SK-N-SH (cell line): Measurements from ENCODE around the gene CLEC20A. TPM values are rescaled to one million over a fixed set of nuclear protein-coding genes. Genes with fewer than 3 reads are reported as not detected.
A peak's percentile ranks its signal among the peaks of the same experiment; 100 is the strongest.

Source experiments
- CTCF ChIA-PET: fragments of 300-600, 350-600 bp; formaldehyde crosslinking; extraction: SDS; loops from one replicate; lab custom pipeline; 2021; lab: Yijun Ruan, JAX
- POLR2A ChIA-PET: fragments of 350-600 bp; sonication (Branson Sonifier 250); formaldehyde crosslinking; extraction: SDS; loops from one replicate; lab custom pipeline; 2020; ENCODE audit warnings: antibody characterized with exemption, inconsistent platforms; lab: Yijun Ruan, JAX
- DNase-seq: peaks from one replicate; pipeline ENCODE4 v3.0.0; 2012
- H2AFZ ChIP-seq: fragments of 200-600 bp; sonication (generic); 2 replicates; pipeline ENCODE4 v1.8.1; 2016; ENCODE audit warnings: antibody characterized with exemption, mild to moderate bottlenecking, low read depth
- H3F3A ChIP-seq: fragments of 200-600 bp; sonication (generic); replicated peaks from 2 replicates; pipeline ENCODE3; 2016; ENCODE audit warnings: antibody characterized with exemption, mild to moderate bottlenecking; ENCODE audit not compliant: insufficient read depth
- H3K27ac ChIP-seq, 2 experiments: fragments of 200-500 bp in 1 of 2; fragments of 200-600 bp in 1 of 2; sonication (Bioruptor generic) in 1 of 2; sonication (generic), shearing (Covaris generic) in 1 of 2; 2 replicates each; pipeline versions ENCODE4 v1.5.1 to v1.6.1; 2014 to 2016; ENCODE audit warnings: low read depth in 2 of 2, inconsistent platforms in 1 of 2, low read length in 1 of 2, mild to moderate bottlenecking in 1 of 2, mixed read lengths in 1 of 2
- H3K27me3 ChIP-seq: fragments of 200-600 bp; sonication (generic), shearing (Covaris generic); 2 replicates; pipeline ENCODE4 v1.6.1; 2016; ENCODE audit warnings: mixed run types; ENCODE audit not compliant: insufficient read depth
- H3K36me3 ChIP-seq, 2 experiments: fragments of 200-500 bp in 1 of 2; fragments of 200-600 bp in 1 of 2; sonication (Bioruptor generic) in 1 of 2; sonication (generic) in 1 of 2; replicated peaks in 1 of 2; 2 replicates each; pipeline versions ENCODE3 to v1.5.1; 2014 to 2016; ENCODE audit warnings: low read length in 1 of 2, mild to moderate bottlenecking in 1 of 2; ENCODE audit not compliant: insufficient read depth in 2 of 2, control insufficient read depth in 1 of 2
- H3K4me1 ChIP-seq, 2 experiments: fragments of 200-500 bp in 1 of 2; fragments of 200-600 bp in 1 of 2; sonication (Bioruptor generic) in 1 of 2; sonication (generic), shearing (Covaris generic) in 1 of 2; 2 replicates each; pipeline versions ENCODE4 v1.5.1 to v1.6.1; 2014 to 2016; ENCODE audit warnings: low read depth in 1 of 2, low read length in 1 of 2, mixed run types in 1 of 2; ENCODE audit not compliant: insufficient read depth in 2 of 2, control insufficient read depth in 1 of 2
- H3K4me2 ChIP-seq: fragments of 200-600 bp; sonication (generic), shearing (Covaris generic); 2 replicates; pipeline ENCODE4 v1.6.1; 2017; ENCODE audit warnings: mixed run types
- H3K4me3 ChIP-seq, 2 experiments: fragments of 200-500 bp in 1 of 2; fragments of 200-600 bp in 1 of 2; sonication (Bioruptor generic) in 1 of 2; sonication (generic), shearing (Covaris generic) in 1 of 2; 2 replicates each; pipeline versions ENCODE4 v1.5.1 to v1.8.1; 2014 to 2016; ENCODE audit warnings: low read depth in 2 of 2, inconsistent platforms in 1 of 2, low read length in 1 of 2, mild to moderate bottlenecking in 1 of 2, mixed read lengths in 1 of 2, moderate library complexity in 1 of 2
- H3K79me2 ChIP-seq: fragments of 200-600 bp; sonication (generic); 2 replicates; pipeline ENCODE4 v1.8.1; 2017; ENCODE audit warnings: mild to moderate bottlenecking; ENCODE audit not compliant: insufficient read depth
- H3K9ac ChIP-seq: fragments of 200-600 bp; sonication (generic); 2 replicates; pipeline ENCODE4 v1.6.1; 2017; ENCODE audit warnings: mixed run types
- H3K9me2 ChIP-seq: fragments of 200-600 bp; sonication (generic); 2 replicates; pipeline ENCODE4 v1.6.1; 2017; ENCODE audit warnings: mixed run types
- H3K9me3 ChIP-seq: fragments of 200-600 bp; sonication (generic); 2 replicates; pipeline ENCODE4 v1.6.1; 2017; ENCODE audit warnings: mixed run types, mild to moderate bottlenecking, moderate library complexity
- H4K20me1 ChIP-seq: fragments of 200-600 bp; sonication (generic); 2 replicates; pipeline ENCODE4 v1.6.1; 2017; ENCODE audit warnings: mild to moderate bottlenecking, mixed run types; ENCODE audit not compliant: insufficient read depth
- CHD2 ChIP-seq: fragments of 150-350 bp; IDR thresholded peaks from 2 replicates; pipeline ENCODE4 v1.6.1; 2018; ENCODE audit warnings: low read length; ENCODE audit not compliant: partially characterized antibody
- FOSL2 ChIP-seq: IDR thresholded peaks from 2 replicates; pipeline ENCODE4 v1.4.0; 2012; ENCODE audit warnings: low read depth, mild to moderate bottlenecking, moderate library complexity, borderline replicate concordance
- GATA2 ChIP-seq: sonication (generic); formaldehyde crosslinking; IDR thresholded peaks from 2 replicates; pipeline ENCODE4 v1.5.0; 2020; ENCODE audit warnings: mild to moderate bottlenecking, missing genetic modification reagents
- IRF3 ChIP-seq: fragments of 150-350 bp; IDR thresholded peaks from 2 replicates; pipeline ENCODE4 v1.6.1; 2016; ENCODE audit warnings: mild to moderate bottlenecking, low read depth, low read length
- JUND ChIP-seq: IDR thresholded peaks from 2 replicates; pipeline ENCODE4 v1.4.0; 2012
- MXI1 ChIP-seq: IDR thresholded peaks from 2 replicates; pipeline ENCODE4 v1.6.1; 2012; ENCODE audit warnings: mild to moderate bottlenecking, low read depth, low read length, improper control_type of control experiment
- NRF1 ChIP-seq: IDR thresholded peaks from 2 replicates; pipeline ENCODE4 v1.6.1; 2012; ENCODE audit warnings: low read depth, mild to moderate bottlenecking, low read length
- PBX3 ChIP-seq: IDR thresholded peaks from 2 replicates; pipeline ENCODE4; 2012
- POLR2AphosphoS5 ChIP-seq: IDR thresholded peaks from 2 replicates; pipeline ENCODE4 v1.6.1; 2012; ENCODE audit warnings: low read depth, low read length
- RFX5 ChIP-seq: IDR thresholded peaks from 2 replicates; pipeline ENCODE4 v1.6.1; 2012; ENCODE audit warnings: mild to moderate bottlenecking, improper control_type of control experiment, low read length
- TAF1 ChIP-seq: IDR thresholded peaks from 2 replicates; pipeline ENCODE4 v1.6.1; 2012; ENCODE audit warnings: low read depth, mild to moderate bottlenecking, low read length, moderate library complexity, borderline replicate concordance
- YY1 ChIP-seq: IDR thresholded peaks from 2 replicates; pipeline ENCODE4 v1.4.0; 2012; ENCODE audit warnings: low read depth, mild to moderate bottlenecking
- ZBTB33 ChIP-seq: IDR thresholded peaks from 2 replicates; pipeline ENCODE4 v1.4.0; 2012; ENCODE audit warnings: low read depth, borderline replicate concordance
- WGBS: methylation state at CpG from one replicate; pipeline ENCODE4 v1.1.6; 2017; ENCODE audit warnings: low lambda C conversion rate; 5-methylcytosine and 5-hydroxymethylcytosine counted together
- polyA plus RNA-seq, 3 experiments: library from polyadenylated mRNA; depleted of rRNA; stranded (reverse); fragments of >200 nt; gene quantifications; 2 replicates each; pipeline ENCODE4 v1.2.3, GENCODE V29; 2012

Gene CLEC20A
- polyA plus RNA-seq (2012; rRNA removed): not detected in 2 replicates
- polyA plus RNA-seq (2012; cell fraction: cytosol; rRNA removed): not detected in 2 replicates
- polyA plus RNA-seq (2012; cell fraction: nucleus; rRNA removed): not detected in 2 replicates

- ChIA-PET POLR2A (no interaction called here), CTCF (no interaction called here)
- Histone ChIP-seq H3K4me3 (no peak within 1 kb of the TSS), H3K4me1 (no peaks in the 10 kb centered on the region), H3K36me3 (no peaks in the 10 kb centered on the region), H3K27me3 (no peaks in the 10 kb centered on the region), H3K9me2 (no peaks in the 10 kb centered on the region), H3K9me3 (no peaks in the 10 kb centered on the region), H3K9ac (no peak within 1 kb of the TSS), H4K20me1 (no peaks in the 10 kb centered on the region), H2AFZ (no peak within 1 kb of the TSS), H3F3A (no peaks in the 10 kb centered on the region), H3K4me2 (no peak within 1 kb of the TSS), H3K27ac (no peak within 1 kb of the TSS), H3K79me2 (no peaks in the 10 kb centered on the region)
- 84% methylated on average over 18 of the region's 26 CpGs for WGBS
- no peak for DNase-seq
- TF ChIP-seq PBX3 (no peak), RFX5 (no peak), CHD2 (no peak), ZBTB33 (no peak), TAF1 (no peak), GATA2 (CRISPR knock-in tag) (no peak), NRF1 (no peak), MXI1 (no peak), JUND (no peak)
Observed at GRCh38 chr1:178496410-178497135, at the start of gene CLEC20A. Gene CLEC20A (minus strand): TSS chr1:178496964. CDS start chr1:178496939, 25 bp downstream.

- DNase-seq: no peak
Observed at GRCh38 chr1:178544531-178544930, 47.8 kb upstream of the CLEC20A start.

More at GRCh38 chr1:178544531-178544930, 47.8 kb upstream of the CLEC20A start:
- CTCF ChIA-PET: interaction anchor here (0.7 to 10.8 kb wide), 4 partner anchors 9 to 819 kb away, joined by 3 to 243 read pairs (median 66); no protein-coding TSS in a partner anchor
- H3K9me2 ChIP-seq: no peaks in the 10 kb centered on the region
- H3K27me3 ChIP-seq: no peaks in the 10 kb centered on the region
- POLR2A ChIA-PET: no interaction called here
- H3K36me3 ChIP-seq: peaks cover 0 to 5% of the 10 kb centered on the region in 2 experiments
- H4K20me1 ChIP-seq: no peaks in the 10 kb centered on the region
- H3K4me3 ChIP-seq: no peak overlapping the region
- TF ChIP-seq ZBTB33: no peak
- no peak for TF ChIP-seq IRF3
- TF ChIP-seq FOSL2: no peak
- no peak for TF ChIP-seq POLR2AphosphoS5
- no peak for TF ChIP-seq YY1
- H3K9me3 ChIP-seq: no peaks in the 10 kb centered on the region
- H2AFZ ChIP-seq: no peak overlapping the region
- 89% methylated on average over 9 of the region's 9 CpGs for WGBS
- 0 out of 2 replicates have a peak overlapping the region, but pooled peaks have one; percentile 91 for H3K4me2 ChIP-seq
- H3F3A ChIP-seq: peaks cover 3% of the 10 kb centered on the region
- peaks cover 16 to 26% of the 10 kb centered on the region in 2 experiments for H3K4me1 ChIP-seq
- H3K27ac ChIP-seq: no peak overlapping the region
- H3K9ac ChIP-seq: no peak overlapping the region
- peaks cover 13% of the 10 kb centered on the region for H3K79me2 ChIP-seq
